HG03025 (cell line): ENCODE measurements around the gene CDC20B.
A peak's percentile ranks its signal among the peaks of the same experiment; 100 is the strongest.

Source experiments
- ATAC-seq: cut with Tn5 transposase; IDR thresholded peaks from one replicate; pipeline ENCODE4 v1.9.1; 2021; ENCODE audit warnings: mild to moderate bottlenecking, moderate library complexity; ENCODE audit not compliant: unreplicated experiment, low FRiP score

Gene CDC20B

GRCh38 chr5:55162666-55163065, 10.3 kb downstream of the CDC20B start:
- no peak for ATAC-seq

GRCh38 chr5:55160493-55161209, 12.3 kb downstream of the CDC20B start:
- ATAC-seq = no peak

GRCh38 chr5:55159763-55160492, 13.0 kb downstream of the CDC20B start, which contains the start of gene GPX8:
Gene GPX8 (plus strand): TSS chr5:55160171. CDS start chr5:55160193, 22 bp downstream.
- no peak for ATAC-seq

GRCh38 chr5:55154873-55155272, 18.1 kb downstream of the CDC20B start:
- no peak for ATAC-seq

GRCh38 chr5:55151923-55152842, 20.8 kb downstream of the CDC20B start:
- ATAC-seq = no peak

GRCh38 chr5:55149308-55149795, 23.6 kb downstream of the CDC20B start:
- no peak for ATAC-seq

GRCh38 chr5:55146543-55147151, 26.3 kb downstream of the CDC20B start:
- ATAC-seq = peak; percentile 55

- ATAC-seq = no peak
Observed at GRCh38 chr5:55146080-55146479, 26.9 kb downstream of the CDC20B start.

- no peak for ATAC-seq
Observed at GRCh38 chr5:55143624-55144023, 29.4 kb downstream of the CDC20B start.

GRCh38 chr5:55141945-55142690, 30.9 kb downstream of the CDC20B start:
- no peak for ATAC-seq

GRCh38 chr5:55140908-55141665, 31.9 kb downstream of the CDC20B start:
- no peak for ATAC-seq

- no peak for ATAC-seq
Observed at GRCh38 chr5:55136521-55136920, 36.5 kb downstream of the CDC20B start.

- ATAC-seq = no peak
Observed at GRCh38 chr5:55134053-55134722, 38.8 kb downstream of the CDC20B start.

GRCh38 chr5:55123365-55123764, 49.6 kb downstream of the CDC20B start:
- no peak for ATAC-seq

- ATAC-seq = no peak
Observed at GRCh38 chr5:55114061-55114460, 58.9 kb downstream of the CDC20B start.

GRCh38 chr5:55113327-55113726, 59.6 kb downstream of the CDC20B start:
- no peak for ATAC-seq

GRCh38 chr5:55110217-55110616, 62.8 kb downstream of the CDC20B start:
- no peak for ATAC-seq

GRCh38 chr5:55108661-55109060, 64.3 kb downstream of the CDC20B start:
- ATAC-seq = no peak
